ENCODE results near the gene NKX2-1.

Gene NKX2-1

GRCh38 chr14:36517242-36518030 lies 2.6 kb downstream of the NKX2-1 start:
- DNase-seq: no peak

GRCh38 chr14:36516719-36517241 lies 3.3 kb downstream of the NKX2-1 start:
- no peak for DNase-seq

- DNase-seq: no peak
Observed at GRCh38 chr14:36515896-36516718, 3.9 kb downstream of the NKX2-1 start.

- DNase-seq: no peak
Observed at GRCh38 chr14:36515105-36515593, 4.9 kb downstream of the NKX2-1 start.

DNA sequence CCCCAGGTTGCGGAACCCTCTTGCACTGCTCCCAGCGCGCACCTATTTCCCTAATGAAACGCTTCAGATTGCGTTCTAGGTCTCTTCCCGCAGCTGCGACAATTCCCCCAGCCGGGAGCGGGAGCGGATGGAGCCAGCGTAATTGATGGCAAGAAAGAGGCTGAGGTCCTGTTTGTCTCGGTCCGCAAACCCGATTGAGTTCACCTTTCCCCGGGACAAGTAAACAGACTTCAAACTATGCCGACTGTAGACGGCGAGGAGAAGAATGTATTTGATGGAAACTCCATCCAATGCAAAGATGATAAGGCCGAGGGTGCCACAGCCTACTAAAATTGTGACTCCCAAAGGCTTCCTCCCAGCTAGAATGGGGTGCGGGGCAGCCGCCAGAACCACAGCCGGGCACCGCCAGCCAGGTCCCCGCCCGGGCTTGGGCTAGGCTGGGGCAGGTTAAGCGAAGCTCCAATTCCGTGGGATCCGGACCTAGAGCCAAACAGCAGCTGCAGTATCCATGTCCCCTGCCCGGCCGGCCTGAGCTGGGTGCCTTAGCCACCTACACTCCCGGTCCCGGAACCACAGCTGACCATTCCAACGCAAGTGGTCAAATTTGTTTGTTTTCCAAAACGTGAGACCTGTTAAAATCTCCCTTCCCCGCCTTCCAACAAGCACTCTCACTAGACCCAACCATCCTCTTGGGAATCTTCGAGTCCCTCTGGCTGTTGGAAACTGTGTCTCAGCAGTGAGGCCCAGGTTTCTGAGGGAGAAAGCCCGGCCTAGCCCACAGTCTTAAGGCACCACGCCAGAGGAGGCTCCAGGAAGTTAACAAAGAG lies 5.5 kb downstream of the NKX2-1 start:
- no peak for DNase-seq

GRCh38 chr14:36513451-36514277 lies 6.4 kb downstream of the NKX2-1 start:
- no peak for DNase-seq

GRCh38 chr14:36513012-36513420 lies 7.0 kb downstream of the NKX2-1 start:
- no peak for DNase-seq

GRCh38 chr14:36512585-36513003 lies 7.4 kb downstream of the NKX2-1 start:
- no peak for DNase-seq

DNA sequence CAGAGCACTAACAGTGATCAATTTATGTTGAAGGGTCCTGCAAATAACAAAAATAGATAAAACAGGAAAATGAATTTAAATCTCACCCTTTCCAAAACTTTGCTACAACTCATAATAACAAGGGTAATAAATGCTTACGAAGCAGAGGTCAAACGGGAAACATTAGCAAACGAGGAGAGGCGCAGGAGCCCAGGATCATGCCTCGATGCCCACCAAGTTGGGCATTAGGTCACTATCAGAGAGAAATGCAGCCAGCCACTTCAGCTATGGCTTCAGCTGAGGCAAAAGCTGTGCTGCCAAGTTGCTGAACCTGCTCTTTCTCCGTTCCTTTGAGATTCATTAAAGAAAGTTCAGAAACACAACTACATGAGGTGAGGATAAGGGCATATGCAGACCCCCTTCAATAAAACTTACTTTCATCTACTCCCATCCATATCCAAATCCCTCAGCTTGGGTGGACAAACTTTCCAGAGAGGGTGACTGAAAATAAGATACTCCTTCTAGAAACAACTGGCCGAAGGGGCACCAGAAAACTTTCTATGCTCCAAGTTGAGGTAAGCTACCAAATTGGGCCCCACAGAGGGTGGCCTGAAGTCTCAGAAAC lies 7.9 kb downstream of the NKX2-1 start:
- no peak for DNase-seq

DNA sequence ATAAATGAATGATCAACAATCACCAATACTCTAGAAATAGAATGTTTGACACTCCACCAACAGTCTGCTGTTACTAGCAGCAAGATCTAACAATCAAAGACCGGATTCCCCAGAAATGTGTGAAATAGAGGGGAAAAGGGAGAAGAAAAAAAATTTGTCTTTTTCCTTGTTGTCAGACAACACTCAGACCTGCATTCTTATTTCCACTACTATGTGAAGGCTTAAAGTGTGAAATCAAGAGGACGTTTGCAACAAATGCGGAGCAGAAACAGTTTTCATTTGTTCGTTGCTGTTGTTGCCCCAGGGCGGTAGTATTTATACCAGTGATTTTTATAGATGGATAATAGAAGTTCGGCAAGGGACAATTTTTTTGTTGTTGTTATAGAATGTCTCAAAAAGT lies 9.2 kb downstream of the NKX2-1 start:
- no peak for DNase-seq

- no peak for DNase-seq
Observed at GRCh38 chr14:36510078-36510799, 9.8 kb downstream of the NKX2-1 start.

DNA sequence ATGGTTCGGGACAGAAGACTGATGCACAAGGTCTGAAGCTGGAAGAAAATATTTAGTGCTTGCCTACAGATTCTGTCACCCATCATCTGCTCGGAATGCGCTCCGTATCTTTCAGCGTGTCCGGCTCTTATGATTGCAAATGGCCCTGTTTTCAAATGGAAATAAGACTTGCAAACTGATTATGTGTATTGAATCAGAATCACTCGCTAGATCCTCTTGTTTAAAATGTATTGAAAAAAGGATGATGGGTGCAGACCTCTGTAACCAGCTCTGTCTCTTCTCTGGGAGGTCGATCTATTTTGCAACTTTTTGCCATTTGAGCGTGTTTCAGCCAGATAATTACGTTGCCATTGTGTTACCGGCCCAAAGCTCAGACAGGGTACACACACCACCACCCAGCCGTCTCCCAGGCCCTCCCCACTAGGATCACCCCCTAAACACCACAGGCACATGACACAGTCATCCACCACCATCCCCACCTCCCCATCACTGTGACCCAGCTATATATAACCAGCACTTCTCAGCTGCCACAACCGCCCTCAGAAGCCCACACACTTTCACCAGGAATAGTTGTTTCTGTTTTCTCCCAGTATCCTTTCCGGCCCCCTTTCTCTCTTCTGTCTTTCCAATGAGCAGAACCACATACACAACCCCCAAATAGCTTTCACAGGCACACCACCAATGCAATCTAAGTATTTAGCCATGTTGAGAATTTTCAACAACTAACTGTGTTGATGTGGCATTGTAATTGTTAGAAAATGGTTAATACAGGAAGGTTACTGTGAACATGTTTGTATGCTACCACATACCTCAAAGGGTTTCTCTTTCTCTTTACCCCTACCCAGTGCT lies 10.7 kb downstream of the NKX2-1 start:
- no peak for DNase-seq

GRCh38 chr14:36508418-36509068 lies 11.5 kb downstream of the NKX2-1 start:
- DNase-seq: no peak

DNA sequence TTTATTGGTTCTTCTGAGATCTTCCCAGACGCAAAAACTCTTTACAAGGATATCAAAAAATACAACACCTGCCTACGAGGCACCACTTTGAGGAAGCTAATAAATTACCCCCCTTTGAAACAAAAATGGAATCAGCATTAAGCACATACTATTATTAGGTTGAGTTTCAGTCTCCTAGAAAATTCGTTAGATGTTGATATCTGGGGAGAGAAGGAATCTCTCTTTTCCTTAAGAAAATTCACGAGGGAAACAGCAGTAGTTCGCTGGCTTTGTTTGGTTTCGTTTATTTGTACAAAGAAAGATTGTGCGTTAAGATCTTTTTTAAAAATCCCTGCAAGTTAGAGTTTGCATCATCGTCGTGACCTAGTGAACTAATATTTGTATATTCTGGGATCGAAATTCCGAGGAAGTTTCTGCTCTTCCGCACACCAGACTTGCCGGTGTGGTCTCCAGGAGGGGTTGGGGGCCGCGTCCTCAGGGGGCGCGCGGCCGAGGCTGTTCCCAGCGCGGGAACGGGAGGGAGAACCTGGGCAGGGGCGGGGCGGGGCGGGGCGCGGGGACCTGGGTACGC lies 12.1 kb downstream of the NKX2-1 start:
- no peak for DNase-seq

GRCh38 chr14:36506732-36507614 lies 13.1 kb downstream of the NKX2-1 start:
- no peak for DNase-seq

GRCh38 chr14:36505892-36506731 lies 13.9 kb downstream of the NKX2-1 start:
- no peak for DNase-seq

Data from midbrain (tissue), 1 donor.